ENCODE results near the gene MFAP2.
"Not testable (repeated sequence)": the region's sequence is repeated elsewhere in the genome, so short reads cannot be mapped to it uniquely, and the experiment has no call there.

DNA sequence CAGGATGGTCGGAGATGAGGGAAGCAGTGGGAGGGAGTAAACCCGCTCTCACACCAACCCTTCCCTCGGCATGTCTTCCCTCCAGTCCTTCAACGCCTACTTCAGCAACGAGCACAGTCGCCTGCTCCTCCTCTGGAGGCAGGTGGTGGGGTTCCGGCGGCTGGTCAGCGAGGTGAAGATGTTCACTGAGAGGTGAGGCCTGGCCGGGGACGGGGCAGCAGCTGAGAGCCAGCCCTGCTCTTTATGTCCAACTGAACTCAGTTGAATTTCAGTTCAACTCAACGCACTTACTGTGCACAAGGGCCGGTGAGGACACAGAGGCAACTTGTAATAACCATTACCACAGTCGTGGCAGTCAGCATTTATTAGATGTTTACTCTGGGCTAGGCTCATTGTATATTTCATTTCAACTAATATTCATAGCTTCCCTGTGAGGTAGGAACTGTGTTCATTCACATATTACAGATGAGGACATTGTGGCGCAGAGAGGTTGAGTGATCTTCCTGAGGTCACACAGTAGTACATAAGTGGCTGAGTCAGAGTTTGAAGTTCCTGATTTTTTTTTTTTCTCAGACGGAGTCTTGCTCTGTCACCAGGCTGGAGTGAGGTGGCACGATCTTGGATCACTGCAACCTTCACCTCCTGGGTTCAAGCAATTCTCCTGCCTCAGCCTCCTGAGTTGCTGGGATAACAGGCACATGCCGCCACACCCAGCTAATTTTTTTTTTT, 49.0 kb downstream of the MFAP2 start:
- TF ChIP-seq POLR2A, CTCF (IDR thresholded peaks at IDR 0.05): not testable (repeated sequence)
